Measurements from ENCODE around the gene CPVL.

The CPVL gene

GRCh38 chr7:29090836-29091601 lies 55.3 kb downstream of the CPVL start:
- no peak for DNase-seq (ENCODE audit: low spot score)

DNA sequence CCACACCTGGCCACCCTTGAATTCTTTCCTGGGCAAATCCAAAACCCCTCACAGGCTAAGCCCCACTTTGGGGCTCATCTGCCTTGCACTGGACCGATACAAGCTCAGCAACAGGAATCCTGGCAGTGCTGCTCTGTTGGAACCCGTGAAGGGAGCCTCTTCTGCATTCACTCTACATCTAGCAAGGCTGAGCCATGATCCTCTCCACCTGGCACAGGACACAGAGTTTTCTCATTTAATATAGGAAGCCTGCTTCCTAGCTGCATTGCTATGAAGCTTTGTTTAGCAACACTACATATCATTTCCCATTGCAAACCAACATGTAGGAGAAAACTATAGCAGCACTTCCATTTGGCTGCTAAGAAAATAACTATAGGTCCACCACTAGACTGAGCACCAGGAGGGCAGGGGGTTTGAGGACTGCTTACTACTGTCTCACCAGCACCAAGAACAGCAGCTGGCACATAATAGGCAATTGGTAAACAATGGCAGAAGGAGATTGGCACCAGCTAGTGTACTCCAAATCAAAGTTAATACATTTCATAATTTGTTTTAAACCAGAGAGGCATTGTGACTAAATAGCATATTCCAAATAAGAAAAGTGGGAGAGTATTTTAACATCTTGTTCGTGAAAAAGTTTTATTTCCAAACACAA lies 56.1 kb downstream of the CPVL start:
- no peak for DNase-seq (ENCODE audit: low spot score)

DNA sequence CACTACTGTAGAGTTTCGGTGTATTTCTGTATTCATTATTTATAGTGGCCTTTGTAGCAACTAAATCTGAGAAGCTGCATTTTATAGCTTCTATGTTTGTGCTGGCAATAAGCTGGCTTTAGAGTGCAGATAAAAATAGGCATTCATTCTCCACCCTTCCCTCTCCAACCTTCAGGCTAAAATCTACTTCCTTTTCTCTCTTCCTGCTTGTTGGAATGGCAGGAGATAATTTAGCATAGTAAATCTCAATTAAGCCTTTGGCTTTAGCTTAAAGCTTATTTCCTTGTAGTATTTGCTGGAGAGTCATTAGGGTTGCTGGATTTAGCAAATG lies 58.5 kb downstream of the CPVL start:
- no peak for DNase-seq (ENCODE audit: low spot score)

GRCh38 chr7:29086545-29086944 lies 59.8 kb downstream of the CPVL start:
- no peak for DNase-seq (ENCODE audit: low spot score)

GRCh38 chr7:29084832-29085231 lies 61.5 kb downstream of the CPVL start:
- DNase-seq (ENCODE audit: low spot score), result no peak

- no peak for DNase-seq (ENCODE audit: low spot score)
Observed at GRCh38 chr7:29080803-29081202, 65.5 kb downstream of the CPVL start.

DNA sequence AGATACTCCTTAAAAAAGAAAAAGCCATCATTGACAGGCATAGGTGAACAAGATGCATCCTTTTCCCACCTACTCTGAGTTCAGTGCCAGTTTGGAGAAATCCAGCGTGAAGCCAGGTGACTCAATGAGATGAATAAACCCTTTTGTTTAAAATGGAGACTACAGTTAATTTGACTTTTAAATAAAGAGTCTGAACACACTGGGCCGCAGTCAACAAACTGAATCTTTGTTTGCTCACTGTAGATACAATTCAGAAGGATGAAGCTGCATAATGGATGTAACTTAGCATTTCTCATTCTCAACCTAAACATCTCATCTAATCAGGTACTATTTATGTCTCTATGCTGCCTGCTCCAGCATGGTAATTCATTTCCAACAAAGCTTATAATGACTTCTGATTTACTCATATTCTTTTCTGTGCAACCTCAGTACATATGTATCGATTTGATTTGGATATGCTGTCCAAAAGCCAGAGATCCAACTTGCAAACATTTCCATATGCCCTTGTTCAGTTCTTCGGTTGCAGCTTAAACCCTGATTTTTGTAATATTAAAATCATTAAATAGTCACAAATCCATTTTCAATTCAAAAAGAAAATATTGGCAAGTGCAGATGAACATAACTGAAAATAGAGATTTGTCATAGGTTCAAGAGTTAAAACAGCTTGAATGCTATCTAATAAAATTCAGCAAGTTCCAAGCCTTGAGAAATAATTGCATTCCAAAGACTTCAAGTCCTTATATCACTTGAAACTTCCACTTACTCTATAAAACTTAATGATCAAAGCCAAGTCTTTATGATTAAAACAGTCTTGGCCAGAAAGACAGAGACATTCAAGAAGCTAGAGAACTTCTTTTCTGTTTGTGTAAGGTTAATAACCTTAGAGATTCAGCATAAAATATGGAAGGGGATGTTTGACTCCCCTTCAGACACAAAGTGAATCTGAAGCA lies 67.8 kb downstream of the CPVL start:
- no peak for DNase-seq (ENCODE audit: low spot score)

GRCh38 chr7:29077854-29078253 lies 68.5 kb downstream of the CPVL start:
- no peak for DNase-seq (ENCODE audit: low spot score)

DNA sequence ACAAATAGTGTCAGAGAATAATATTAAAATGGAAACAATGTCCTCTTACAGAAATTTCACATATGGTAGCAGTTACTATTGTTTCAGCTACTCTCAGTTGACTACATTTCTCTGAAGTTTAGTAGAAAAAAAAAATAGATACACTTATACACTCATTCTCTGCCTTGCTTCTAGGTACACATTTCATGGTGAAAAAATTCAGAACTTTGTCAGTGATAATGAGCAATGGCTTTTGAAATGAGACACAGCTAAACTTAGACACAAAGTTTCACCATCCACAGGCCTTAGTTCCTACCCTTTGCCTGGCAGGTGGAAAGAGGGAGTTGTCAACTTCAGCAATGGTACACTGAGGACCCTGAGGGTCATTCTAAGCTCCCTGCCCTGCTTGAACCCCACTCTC lies 69.2 kb downstream of the CPVL start:
- DNase-seq (ENCODE audit: low spot score), result no peak

GRCh38 chr7:29076631-29077030 lies 69.7 kb downstream of the CPVL start:
- no peak for DNase-seq (ENCODE audit: low spot score)

DNA sequence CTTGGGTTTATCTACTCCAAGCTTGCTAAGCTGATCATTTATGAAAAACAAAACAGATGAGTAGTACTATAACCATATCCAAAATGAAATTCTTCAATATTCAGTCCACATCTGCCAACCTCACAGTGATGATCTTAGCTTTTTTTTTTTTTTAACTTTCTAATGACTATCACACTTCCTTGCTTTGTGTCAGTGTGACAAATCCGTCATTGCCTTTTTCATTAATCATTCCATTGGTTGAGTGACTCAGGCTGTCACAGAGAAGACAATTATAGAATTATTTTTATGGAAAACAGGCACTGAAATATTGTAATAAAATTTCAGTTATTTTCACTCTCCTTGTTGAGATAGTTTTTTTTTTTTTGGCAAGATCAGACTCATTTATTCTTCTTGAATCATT lies 70.7 kb downstream of the CPVL start:
- DNase-seq (ENCODE audit: low spot score), result no peak

- no peak for DNase-seq (ENCODE audit: low spot score)
Observed at GRCh38 chr7:29071203-29071874, 75.0 kb downstream of the CPVL start.

DNA sequence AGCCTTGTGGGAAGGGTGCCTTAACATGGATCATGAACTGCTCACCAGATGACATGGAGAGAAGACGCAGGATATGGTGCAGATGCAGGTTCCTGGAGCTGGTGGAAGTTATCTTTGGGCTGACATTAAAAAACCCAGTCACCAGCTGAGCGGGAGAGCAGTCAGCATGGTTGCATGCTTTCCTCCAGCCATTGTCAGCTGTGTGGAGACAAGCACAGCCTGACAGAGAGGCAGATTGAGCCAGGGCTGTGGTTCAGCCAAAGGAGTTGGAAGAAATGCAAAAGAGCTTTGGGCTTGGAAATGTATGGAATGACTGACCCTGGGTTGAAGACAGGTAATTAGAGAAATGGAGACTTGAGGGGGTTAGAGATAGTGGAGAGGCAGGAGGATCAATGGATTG lies 79.7 kb downstream of the CPVL start:
- no peak for DNase-seq (ENCODE audit: low spot score)

- no peak for DNase-seq (ENCODE audit: low spot score)
Observed at GRCh38 chr7:29065181-29065857, 81.0 kb downstream of the CPVL start.

- no peak for DNase-seq (ENCODE audit: low spot score)
Observed at GRCh38 chr7:29063872-29064271, 82.5 kb downstream of the CPVL start.

DNA sequence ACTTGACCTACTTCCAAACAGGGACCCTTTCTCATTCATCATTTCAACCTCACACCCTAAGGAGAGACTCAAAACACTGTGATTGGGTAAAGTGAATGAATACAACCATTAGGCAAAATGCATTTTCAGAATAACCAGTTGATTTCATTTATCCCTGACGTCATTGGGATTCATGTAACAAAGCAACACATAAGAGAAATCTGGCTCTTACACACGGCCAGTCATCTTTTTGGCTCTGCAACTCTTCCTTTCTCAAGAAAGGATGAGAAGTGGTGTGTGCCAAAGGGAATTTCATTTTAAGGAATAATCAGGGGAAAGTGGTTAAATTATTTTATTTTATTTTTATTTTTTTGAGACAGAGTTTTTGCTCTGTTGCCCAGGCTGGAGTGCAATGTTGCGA lies 83.1 kb downstream of the CPVL start:
- DNase-seq (ENCODE audit: low spot score), result no peak

GRCh38 chr7:29053105-29053872 lies 93.0 kb downstream of the CPVL start:
- no peak for DNase-seq (ENCODE audit: low spot score)

GRCh38 chr7:29046978-29047377 lies 99.4 kb downstream of the CPVL start:
- DNase-seq (ENCODE audit: low spot score), result no peak

DNA sequence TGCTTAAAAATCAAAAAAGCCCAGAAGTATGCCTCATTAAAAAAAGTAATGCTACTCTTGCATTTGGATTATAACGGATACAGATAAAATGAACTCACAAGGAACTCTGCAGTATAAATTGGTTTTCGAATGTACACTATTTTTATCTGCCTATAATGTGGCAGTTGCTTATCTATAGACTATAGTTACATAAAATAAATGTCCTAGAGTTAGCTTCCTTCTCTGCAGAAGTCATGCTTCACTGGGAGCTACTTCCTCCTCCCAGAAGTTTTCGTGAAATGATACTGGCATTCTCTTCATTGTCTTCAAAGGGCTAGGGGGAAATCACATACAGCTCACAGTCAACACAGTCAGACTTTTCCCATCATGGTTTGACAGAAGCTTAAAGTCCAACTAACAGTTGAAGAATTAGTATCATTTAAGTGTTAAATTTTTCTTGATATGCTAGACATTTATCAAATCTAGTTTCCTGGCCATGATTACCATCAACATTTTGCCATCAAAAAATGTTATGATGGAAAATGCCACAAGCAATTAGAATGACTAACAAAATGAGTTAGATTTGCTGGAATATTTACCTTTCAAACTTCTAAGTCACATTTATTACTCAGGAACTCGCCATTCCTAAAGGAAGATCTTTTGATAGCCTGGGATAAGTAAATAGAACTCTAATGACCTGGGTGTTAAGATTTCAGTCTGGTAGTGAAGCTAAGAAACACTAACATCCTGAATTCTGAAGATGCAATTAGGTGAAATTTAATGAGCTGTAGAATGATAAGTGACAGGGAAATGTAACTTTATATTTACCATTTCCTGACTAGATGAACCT lies 100.9 kb downstream of the CPVL start:
- DNase-seq (ENCODE audit: low spot score), result no peak

- DNase-seq (ENCODE audit: low spot score), result no peak
Observed at GRCh38 chr7:29044554-29044953, 101.8 kb downstream of the CPVL start.

All from left forelimb (tissue), 1 donor.